ENCODE data around the gene PCSK4. TPM values are rescaled to one million over a fixed set of nuclear protein-coding genes. Genes with fewer than 3 reads are reported as not detected.
A peak's percentile ranks its signal among the peaks of the same experiment; 100 is the strongest.

Gene PCSK4
- total and polyA plus RNA-seq, 10 of the 15 experiments (the other 5 are each of a cell fraction or from before 2014, with no cell fraction given) = 0.27 to 0.99 (median 0.40) TPM; not detected in 3

DNA sequence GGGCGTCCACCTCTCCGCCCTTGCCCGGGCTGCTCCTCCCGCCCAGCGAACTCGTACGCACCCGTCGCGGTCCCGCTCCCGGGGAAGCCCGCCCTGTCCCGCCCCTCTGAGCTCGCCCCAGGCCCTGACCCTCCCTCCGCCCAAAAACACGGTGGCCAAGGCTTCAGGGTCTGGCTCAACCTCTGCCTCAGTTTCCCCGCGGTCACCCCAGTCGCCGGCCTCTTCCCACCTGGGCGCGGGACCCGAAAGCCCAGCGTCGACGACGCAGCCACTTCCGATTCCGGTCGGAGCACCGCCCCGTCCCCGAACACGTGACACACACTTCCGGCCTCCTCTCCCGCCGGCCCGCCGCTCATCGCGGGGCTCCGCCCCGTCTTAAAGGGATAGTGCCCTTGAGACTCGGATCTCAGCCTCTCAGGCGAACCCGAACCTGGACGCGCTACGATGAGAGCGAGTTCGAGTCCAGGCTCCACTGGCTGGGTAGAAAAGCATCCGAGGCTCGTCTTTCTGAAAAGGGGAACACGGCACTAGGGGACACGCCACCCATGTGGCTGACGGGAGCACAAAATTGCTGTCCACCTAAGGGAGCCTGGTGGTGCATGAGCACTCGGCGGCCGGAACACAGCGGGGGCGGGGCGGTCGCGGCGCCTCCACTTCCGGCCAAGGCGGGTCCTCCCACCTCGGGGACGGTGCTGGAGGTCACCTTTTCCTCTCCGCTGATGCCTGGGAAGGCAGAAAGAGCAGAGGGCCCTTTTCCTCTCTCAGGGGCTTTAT is 11.0 kb downstream of the PCSK4 start, which contains the start of gene C19orf25 (continued):
- TF ChIP-seq, protein P1, sequence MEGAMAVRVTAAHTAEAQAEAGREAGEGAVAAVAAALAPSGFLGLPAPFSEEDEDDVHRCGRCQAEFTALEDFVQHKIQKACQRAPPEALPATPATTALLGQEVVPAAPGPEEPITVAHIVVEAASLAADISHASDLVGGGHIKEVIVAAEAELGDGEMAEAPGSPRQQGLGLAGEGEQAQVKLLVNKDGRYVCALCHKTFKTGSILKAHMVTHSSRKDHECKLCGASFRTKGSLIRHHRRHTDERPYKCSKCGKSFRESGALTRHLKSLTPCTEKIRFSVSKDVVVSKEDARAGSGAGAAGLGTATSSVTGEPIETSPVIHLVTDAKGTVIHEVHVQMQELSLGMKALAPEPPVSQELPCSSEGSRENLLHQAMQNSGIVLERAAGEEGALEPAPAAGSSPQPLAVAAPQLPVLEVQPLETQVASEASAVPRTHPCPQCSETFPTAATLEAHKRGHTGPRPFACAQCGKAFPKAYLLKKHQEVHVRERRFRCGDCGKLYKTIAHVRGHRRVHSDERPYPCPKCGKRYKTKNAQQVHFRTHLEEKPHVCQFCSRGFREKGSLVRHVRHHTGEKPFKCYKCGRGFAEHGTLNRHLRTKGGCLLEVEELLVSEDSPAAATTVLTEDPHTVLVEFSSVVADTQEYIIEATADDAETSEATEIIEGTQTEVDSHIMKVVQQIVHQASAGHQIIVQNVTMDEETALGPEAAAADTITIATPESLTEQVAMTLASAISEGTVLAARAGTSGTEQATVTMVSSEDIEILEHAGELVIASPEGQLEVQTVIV (IDR thresholded peaks at IDR 0.05; ENCODE audit: borderline replicate concordance, partially characterized antibody) = peak; percentile 79
- TF ChIP-seq JUND (IDR thresholded peaks at IDR 0.05; ENCODE audit: low read depth, low read length) = no peak
- no peak; the same call in 1 of the 2 replicates for TF ChIP-seq NR2C1 (IDR thresholded peaks at IDR 0.05)
- TF ChIP-seq SMARCA5 (IDR thresholded peaks at IDR 0.05) = peak; percentile 74
- no peak for TF ChIP-seq SUPT20H (IDR thresholded peaks at IDR 0.05; ENCODE audit: borderline replicate concordance, control insufficient read depth, low read depth, low read length)
- no peak for TF ChIP-seq ZNF274 (IDR thresholded peaks at IDR 0.05; ENCODE audit: insufficient read depth, insufficient read length)
- TF ChIP-seq HDAC2 (IDR thresholded peaks at IDR 0.05) = no peak
- TF ChIP-seq, protein P2, sequence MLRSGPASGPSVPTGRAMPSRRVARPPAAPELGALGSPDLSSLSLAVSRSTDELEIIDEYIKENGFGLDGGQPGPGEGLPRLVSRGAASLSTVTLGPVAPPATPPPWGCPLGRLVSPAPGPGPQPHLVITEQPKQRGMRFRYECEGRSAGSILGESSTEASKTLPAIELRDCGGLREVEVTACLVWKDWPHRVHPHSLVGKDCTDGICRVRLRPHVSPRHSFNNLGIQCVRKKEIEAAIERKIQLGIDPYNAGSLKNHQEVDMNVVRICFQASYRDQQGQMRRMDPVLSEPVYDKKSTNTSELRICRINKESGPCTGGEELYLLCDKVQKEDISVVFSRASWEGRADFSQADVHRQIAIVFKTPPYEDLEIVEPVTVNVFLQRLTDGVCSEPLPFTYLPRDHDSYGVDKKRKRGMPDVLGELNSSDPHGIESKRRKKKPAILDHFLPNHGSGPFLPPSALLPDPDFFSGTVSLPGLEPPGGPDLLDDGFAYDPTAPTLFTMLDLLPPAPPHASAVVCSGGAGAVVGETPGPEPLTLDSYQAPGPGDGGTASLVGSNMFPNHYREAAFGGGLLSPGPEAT (IDR thresholded peaks at IDR 0.05; ENCODE audit: low read depth) = peak; percentile 94
- TF ChIP-seq RELA (IDR thresholded peaks at IDR 0.05; ENCODE audit: borderline replicate concordance, partially characterized antibody) = peak; percentile 81
- no peak for TF ChIP-seq JUNB (IDR thresholded peaks at IDR 0.05)
- TF ChIP-seq EED (IDR thresholded peaks at IDR 0.05; ENCODE audit: low read depth) = no peak
- peak in 1 of 2 experiments; percentile 86; a peak in 2 of 3 replicates for TF ChIP-seq EGR1 (IDR thresholded peaks at IDR 0.05; ENCODE audit: borderline replicate concordance in 1 of 2, low read depth in 2 of 2, low read length in 2 of 2)
- 0 out of 2 replicates have a peak, but pooled peaks have one; percentile 38 for TF ChIP-seq SIN3A (IDR thresholded peaks at IDR 0.05; ENCODE audit: low read depth, low read length)
- no peak for TF ChIP-seq SRF (IDR thresholded peaks at IDR 0.05; ENCODE audit: low read depth in 2 of 2, low read length in 2 of 2)
- peak; percentile 68 for TF ChIP-seq CREB1 (IDR thresholded peaks at IDR 0.05; ENCODE audit: low read depth)
- TF ChIP-seq, protein P3, sequence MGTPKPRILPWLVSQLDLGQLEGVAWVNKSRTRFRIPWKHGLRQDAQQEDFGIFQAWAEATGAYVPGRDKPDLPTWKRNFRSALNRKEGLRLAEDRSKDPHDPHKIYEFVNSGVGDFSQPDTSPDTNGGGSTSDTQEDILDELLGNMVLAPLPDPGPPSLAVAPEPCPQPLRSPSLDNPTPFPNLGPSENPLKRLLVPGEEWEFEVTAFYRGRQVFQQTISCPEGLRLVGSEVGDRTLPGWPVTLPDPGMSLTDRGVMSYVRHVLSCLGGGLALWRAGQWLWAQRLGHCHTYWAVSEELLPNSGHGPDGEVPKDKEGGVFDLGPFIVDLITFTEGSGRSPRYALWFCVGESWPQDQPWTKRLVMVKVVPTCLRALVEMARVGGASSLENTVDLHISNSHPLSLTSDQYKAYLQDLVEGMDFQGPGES (IDR thresholded peaks at IDR 0.05) = no peak
- TF ChIP-seq FOS (IDR thresholded peaks at IDR 0.05; ENCODE audit: borderline replicate concordance, extremely low read depth, insufficient read length) = no peak
- TF ChIP-seq, protein P4, sequence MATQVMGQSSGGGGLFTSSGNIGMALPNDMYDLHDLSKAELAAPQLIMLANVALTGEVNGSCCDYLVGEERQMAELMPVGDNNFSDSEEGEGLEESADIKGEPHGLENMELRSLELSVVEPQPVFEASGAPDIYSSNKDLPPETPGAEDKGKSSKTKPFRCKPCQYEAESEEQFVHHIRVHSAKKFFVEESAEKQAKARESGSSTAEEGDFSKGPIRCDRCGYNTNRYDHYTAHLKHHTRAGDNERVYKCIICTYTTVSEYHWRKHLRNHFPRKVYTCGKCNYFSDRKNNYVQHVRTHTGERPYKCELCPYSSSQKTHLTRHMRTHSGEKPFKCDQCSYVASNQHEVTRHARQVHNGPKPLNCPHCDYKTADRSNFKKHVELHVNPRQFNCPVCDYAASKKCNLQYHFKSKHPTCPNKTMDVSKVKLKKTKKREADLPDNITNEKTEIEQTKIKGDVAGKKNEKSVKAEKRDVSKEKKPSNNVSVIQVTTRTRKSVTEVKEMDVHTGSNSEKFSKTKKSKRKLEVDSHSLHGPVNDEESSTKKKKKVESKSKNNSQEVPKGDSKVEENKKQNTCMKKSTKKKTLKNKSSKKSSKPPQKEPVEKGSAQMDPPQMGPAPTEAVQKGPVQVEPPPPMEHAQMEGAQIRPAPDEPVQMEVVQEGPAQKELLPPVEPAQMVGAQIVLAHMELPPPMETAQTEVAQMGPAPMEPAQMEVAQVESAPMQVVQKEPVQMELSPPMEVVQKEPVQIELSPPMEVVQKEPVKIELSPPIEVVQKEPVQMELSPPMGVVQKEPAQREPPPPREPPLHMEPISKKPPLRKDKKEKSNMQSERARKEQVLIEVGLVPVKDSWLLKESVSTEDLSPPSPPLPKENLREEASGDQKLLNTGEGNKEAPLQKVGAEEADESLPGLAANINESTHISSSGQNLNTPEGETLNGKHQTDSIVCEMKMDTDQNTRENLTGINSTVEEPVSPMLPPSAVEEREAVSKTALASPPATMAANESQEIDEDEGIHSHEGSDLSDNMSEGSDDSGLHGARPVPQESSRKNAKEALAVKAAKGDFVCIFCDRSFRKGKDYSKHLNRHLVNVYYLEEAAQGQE (IDR thresholded peaks at IDR 0.05; ENCODE audit: low read depth, low read length) = no peak
- TF ChIP-seq, protein P5, sequence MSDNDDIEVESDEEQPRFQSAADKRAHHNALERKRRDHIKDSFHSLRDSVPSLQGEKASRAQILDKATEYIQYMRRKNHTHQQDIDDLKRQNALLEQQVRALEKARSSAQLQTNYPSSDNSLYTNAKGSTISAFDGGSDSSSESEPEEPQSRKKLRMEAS (IDR thresholded peaks at IDR 0.05; ENCODE audit: low read depth, low read length) = peak; percentile 50
- TF ChIP-seq MEF2B (IDR thresholded peaks at IDR 0.05; ENCODE audit: partially characterized antibody, poor library complexity, severe bottlenecking) = peak; percentile 35
- TF ChIP-seq ZNF207 (IDR thresholded peaks at IDR 0.05; ENCODE audit: borderline replicate concordance) = peak; percentile 98

All from GM12878 (cell line).